Skeletal muscle satellite cell (primary cell): ENCODE results near the gene SIGLEC15. TPM values are rescaled to one million over a fixed set of nuclear protein-coding genes. Genes with fewer than 3 reads are reported as not detected.

Experiments
- small RNA-seq: library from RNA; depleted of rRNA; stranded (forward); fragments of <200 nt; gene quantifications from one replicate; pipeline ENCODE3, GENCODE V24; 2012

The SIGLEC15 gene

Small RNAs within 50 kb of the gene (small RNA-seq; reads per million reads assigned to genes)
- not detected for gene AC087685.1
